ENCODE measurements around the gene RANGAP1.

Gene RANGAP1

DNA sequence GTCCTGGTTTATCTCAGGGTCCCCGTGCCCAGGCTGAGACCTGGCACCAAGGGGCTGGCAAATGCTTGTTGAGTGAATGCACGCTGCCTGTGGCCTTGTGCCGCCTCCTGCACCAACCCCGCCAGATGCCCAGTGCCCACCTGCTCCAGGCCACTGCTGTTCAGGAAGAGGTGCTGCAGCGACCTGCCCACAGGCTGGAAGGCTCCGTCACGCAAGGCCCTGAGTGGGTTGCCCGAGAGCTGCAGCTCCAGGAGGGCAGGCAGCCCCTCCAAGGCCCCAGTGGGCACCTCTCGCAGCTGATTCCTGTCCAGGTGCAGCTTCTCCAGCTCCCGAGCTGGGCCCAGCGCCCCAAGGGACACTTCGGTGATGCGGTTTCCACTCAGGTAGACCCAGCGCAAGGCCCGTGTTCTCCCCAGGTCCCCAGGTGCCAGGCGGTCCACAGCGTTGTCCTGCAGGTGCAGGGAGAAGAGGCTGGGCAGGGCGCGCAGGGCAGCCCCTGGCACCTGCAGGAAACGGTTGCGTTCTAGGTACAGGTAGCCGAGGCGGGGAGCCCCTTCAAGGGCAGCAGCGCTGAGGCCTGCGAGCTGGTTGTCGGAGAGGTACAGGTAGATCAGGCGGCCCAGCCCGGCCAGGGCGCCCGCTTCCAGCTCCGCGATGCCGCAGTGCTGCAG lies 48.8 kb downstream of the RANGAP1 start:
- DNase-seq (ENCODE audit: low spot score), result no peak

DNA sequence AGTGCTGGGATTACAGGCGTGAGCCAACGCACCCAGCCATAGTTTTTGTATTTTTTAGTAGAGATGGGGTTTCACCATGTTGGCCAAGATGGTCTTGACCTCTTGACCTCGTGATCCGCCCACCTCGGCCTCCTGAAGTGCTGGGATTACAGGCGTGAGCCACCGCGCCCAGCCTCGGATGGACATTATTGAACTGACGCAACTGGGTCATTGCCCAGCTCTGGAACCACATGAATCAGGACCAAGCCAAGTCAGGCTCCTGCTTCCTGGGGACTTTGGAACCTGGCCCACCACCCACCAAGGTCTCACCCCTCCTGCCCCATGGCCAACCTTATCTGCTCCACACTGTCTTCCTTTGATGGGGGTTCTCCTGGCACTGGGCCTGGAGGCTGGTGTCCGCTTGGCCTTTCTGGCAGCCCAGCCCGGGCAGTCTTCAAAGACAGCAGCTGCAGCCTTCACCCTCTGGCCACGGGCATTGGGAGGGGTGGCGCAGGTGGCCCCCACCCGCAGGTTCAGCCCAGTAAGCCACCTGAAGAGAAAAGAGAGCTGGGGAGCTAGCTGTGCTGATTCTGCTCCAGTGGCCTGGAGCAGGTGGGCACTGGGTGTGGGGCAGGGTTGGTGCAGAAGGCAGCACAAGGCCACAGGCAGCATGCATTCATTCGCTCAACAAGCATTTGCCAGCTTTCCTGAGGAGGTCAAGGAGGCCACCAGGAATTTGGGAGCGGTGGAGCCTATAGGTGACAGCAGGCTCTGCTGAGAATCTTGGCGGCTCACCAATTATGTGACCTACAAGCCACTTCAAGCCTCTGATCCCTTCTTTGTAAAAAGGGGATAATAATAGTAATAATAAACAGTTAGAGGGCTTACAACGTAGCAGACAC lies 50.9 kb downstream of the RANGAP1 start:
- no peak for DNase-seq (ENCODE audit: low spot score)

DNA sequence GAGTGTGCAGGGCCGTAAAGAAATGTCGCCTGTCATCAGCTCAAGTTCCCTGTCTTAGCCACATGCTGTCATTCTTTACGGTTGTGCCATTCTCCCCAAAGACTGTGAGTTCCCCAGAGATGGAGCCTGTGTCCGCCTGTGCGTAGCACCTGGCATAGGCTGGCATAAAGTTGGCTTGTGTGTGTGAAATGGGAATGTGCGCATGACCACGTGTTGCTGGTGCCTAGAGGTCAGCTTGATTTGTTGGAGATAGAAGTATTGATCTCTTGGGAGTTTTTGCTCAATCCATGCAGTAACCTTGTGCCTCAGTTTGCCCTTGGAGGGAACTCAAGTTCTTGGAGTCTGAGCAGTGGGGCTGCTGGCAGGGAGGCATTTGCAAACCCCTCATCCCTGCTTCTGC lies 54.6 kb downstream of the RANGAP1 start:
- DNase-seq (ENCODE audit: low spot score), result no peak

DNA sequence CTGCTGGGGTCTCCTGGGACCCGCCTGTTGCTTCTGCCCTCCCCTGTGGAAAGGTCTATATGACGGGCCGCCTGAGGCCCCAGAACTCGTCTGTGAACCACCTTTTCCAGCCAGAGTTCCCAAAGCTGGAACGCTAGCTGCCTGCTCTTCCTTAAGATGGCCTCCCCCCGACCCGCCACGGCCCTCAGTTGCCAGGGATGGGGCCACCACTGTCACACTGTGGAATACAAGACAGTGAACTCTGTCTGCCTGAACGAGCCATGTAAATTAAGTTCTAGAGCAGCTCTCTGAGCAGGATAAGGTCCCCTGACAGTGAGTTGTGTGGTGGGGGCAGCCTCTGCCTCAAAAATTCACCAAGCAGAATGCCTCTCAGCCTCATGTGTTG lies 55.6 kb downstream of the RANGAP1 start:
- DNase-seq (ENCODE audit: low spot score), result no peak

DNA sequence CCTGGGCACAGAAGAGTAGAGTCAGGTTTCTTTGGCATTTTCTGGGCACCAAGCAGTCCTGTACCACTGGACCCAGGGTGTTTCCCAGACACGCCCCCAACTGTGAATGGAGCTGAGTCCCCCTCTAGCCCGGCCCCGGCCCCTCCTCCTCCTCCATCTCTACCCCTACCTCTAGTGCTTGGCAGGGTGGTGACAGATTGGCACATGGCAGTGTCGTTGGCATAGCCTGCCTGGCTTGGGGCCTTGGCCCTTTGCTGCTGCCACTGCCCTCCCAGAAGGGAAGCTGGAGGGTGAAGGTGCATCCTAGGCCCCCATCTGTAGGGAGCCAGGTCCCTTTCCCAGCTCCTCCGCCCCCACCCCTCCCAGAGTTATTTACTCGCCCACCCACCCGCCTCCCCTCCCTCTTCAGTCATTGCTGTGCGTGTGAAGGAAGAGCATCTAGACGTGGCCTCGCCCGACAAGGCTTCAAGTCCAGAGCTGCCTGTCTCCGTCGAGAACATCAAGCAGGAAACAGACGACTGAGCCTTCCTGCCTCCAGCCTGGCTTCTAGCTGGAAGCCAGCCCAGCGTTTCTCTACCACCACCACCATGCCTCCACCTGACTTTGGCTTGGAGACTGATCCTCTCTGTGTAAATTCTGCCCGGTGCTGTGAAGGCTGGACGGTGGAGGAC lies 56.1 kb downstream of the RANGAP1 start:
- no peak for DNase-seq (ENCODE audit: low spot score)

DNA sequence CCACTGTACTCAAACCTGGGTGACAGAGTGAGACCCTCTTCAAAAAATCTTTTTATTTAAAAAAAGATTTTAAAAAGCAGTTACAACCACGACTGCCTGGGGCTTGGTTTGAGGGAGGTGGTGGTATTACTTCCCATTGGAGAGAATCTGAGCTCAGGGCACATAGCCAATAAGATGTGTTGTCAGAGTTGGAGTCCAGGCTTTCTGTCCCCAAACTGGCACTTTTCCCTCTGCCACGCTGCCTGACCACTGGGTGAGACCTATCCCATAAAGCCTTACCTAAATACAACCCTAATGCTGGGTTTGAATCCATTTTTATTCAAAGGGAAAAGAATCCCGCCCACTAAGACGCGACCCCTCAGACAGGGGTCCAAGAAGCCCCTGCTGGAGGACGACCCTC lies 56.8 kb downstream of the RANGAP1 start:
- no peak for DNase-seq (ENCODE audit: low spot score)

DNA sequence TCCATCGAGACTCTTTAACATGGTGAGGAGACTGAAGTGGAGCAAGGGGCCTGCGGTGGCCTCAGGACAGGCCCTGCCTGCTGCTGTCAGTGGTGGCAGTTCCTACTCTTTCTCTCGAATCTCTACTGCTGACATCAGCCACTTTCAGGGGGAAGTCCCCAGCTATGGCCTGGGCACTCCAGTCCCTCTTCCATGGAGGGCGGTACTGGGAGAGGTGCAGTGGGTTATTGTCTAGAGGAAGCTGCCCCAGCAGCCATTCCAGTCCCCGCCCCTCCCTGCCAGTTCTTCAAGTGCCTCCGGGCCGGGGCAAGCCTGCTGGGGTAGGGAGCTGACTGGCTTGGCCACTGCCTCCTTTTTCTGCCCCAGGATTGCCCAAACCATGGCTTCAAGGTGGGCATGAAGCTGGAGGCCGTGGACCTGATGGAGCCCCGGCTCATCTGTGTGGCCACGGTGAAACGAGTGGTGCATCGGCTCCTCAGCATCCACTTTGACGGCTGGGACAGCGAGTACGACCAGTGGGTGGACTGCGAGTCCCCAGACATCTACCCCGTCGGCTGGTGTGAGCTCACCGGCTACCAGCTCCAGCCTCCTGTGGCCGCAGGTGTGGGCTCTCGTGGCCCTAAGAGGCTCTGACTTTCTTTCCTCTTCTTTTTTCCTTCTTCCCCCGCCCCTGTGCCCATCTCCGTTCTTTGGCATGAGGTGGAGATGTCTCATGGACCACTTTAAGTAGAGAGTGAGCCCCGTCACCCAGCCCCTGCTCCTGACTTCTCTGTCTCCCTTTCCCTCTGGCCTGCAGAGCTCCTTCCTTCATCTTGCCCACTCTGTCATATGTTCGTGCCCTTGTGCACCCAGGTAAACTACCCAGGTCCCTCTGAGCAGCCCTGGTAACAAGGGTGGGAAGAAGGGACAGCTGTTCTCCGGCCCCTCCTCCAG lies 59.0 kb downstream of the RANGAP1 start:
- no peak for DNase-seq (ENCODE audit: low spot score)

DNA sequence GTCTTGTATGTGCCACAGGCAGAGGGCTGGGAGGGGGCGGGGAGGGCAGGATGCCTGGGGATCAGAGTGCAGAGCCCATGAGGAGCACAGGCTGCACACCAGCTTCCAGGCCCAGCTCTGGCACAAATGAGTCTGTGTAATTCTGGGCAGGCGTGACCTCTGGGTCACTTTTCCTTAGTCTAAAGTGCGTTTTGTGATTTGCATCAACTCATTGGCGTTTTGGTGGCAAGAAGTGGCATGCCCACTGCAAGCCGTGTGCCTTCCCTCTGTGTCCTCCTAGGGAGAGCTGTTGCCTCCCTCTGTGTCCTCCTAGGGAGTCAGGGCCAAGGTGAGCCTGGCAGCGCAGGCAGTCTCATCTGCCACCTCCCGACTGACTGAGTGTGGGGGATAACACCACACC lies 62.5 kb downstream of the RANGAP1 start:
- DNase-seq (ENCODE audit: low spot score), result no peak

DNA sequence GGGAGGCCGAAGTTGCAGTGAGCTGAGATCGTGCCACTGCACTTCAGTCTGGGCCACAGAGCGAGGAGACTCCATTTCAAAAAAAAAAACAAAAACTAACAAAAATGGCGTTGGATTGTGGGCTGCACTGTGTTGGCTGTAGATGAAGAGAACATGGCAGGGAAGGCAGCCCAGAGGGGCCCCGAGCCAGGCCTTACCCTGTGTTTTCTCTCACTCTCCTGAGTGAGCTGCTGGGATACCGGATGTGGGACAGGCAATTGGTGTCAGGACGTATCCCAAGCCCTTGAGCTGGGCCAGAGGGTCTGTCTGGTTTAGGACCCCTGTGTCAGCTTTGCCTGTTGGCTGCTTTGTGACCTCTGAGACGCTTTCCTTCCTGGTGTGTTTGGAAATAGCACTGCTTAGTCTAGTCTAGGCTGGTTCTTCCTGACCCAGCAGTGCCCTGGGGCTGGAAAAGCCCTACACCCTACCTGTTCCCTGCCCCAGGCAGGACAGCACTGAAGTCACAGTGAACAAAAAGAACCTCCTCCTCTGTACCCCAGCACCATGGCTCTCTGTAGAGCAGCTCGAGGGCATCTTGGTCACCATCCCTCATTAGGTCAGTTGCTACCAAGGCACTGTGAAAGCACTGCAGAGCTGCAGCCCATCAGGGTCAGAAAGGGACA lies 63.0 kb downstream of the RANGAP1 start:
- no peak for DNase-seq (ENCODE audit: low spot score)

DNA sequence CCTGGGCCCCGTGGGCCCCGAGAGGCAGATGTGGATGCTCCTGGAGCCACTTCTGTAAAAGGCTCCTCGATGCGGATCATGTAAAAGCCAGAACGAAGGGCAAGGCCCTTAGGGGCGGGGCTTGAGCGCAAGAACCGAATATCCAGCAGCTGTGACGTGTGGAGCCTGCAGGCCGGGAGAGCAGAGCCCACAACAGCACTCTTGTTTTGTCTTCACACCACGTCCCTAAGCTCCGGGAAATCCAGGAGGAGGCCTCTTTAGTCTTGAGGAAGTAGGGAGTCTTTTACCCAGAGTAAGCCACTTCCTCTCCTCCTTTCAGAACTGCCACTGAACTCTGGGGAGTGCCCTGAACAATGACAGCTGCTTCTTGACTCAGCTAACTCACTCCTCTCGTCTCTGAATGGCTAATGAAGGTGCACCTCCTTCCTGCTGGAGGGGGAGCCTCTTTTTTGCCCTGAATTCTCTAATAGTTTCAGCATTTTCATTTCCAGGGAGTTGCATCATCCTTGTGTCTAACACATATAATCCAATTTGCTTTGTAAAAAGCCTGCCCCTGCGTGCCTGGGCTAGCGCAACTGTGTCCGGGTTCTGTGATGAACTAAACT lies 68.3 kb downstream of the RANGAP1 start:
- peak; percentile 85 for DNase-seq (ENCODE audit: low spot score)

DNA sequence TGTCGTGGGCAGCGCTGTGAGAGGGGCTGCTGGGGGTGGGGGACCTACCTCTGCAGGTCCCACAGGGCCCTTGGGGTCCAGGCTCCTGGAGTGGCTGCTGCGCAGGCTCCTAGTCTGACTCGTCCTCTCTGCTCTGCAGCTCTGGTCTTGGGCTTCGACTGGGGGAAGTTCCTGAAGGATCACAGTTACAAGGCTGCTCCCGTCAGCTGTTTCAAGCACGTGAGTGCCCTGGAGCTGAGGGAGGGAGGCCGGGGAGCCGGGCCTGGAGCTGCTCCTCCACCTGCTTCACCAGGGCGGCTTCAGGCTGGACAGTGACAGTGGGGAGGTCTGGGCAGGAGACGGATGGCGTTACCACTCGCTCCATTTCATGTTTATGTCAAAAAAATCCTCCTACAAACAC lies 69.0 kb downstream of the RANGAP1 start:
- no peak for DNase-seq (ENCODE audit: low spot score)

DNA sequence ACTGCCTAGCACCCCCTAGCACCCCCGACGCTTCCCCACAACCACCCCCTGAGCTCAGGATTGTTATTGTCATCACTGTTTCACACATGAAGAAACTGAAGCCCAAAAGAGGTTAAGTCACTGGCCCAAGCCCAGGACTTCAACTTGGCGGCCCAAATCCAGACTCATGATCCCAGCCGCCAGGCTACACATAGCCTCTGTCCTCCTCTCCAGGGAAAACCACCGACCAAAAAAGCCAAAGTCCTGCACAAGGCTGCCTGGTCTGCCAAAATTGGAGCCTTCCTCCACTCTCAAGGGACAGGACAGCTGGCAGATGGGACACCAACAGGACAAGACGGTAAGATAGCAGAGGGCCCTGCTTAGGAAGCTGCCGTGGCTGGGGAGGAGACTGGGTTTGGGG lies 70.1 kb downstream of the RANGAP1 start:
- DNase-seq (ENCODE audit: low spot score), result no peak

DNA sequence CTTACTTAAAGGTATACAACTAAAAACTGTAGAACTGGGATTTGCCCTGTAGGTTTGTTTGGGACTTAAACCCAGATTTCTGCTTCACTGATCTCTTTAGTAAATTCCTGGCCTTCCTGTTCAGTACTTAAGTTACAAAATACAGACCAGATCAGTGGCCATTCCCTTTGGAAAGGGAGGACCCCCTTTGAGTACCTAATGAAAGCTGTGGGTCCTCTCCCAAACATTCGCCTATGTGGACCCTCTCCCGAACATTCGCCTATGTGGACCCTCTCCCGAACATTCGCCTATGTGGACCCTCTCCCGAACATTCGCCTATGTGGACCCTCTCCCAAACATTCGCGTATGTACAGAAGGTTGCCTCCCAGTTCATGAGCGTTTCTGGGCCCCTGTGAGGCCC lies 70.6 kb downstream of the RANGAP1 start:
- DNase-seq (ENCODE audit: low spot score), result no peak

DNA sequence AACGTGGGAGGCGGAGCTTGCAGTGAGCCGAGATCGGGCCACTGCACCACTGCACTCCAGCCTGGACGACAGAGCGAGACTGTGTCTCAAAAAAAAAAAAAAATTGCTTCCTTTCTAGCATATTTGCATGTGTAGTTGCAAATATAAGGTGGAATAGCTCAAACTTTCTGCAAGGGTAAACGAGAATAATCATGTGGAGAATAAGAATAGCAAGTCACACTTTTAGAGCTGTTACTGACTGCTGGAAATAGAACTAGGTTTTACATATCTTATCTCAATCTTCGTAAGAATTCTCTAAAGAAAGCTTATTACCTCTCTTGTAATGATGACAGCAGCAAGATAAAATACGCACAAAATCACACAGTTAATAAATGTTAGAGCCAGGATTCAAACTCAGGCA lies 79.3 kb downstream of the RANGAP1 start:
- DNase-seq (ENCODE audit: low spot score), result no peak

DNA sequence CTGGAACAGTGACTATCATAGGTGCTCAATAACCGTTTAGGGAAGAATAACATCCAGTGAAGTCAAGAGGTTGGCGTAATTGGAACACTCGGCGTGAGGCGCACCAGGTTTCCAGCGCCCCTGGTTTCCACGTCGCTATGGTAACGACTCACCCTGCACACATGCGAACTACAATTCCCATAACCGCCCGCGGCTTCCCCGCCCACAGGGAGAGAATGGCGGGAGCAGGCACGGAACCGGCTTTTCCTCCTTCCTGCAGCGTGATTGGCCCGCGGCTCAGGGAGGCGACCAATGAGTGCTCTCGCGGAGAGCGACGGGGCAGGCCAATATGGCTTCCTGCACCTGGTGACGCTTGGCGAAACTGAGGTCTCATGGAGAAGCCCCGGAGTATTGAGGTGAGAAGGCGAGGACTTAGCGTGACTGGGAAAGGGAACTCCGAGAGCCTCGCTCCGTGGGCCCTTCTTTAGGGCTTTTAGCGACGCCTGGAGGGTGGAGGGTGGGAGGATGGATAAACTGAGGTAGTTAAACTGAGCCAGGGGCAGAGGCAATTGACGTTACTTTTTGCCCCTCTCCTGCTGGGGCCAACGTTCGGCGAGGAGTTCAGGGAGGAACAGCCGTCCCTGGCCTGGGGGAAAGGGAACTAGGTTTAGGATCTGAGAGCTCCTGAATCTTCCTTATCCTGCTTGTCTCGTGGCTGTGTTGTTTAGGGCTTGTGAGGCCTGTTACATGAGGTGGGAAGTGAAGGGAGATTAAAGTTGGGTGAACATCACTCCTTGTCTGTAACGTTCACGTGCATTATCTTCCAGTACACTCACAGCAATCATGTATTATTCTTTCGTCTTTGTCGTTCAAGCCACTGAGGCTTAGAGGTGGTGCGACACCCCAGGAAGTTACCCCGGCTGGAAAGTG lies 80.7 kb downstream of the RANGAP1 start, which contains the start of gene L3MBTL2:
L3MBTL2 (plus strand) TSS at position 321 of the 909 bp plus-strand sequence; CDS start at position 372, 51 bp downstream.
- DNase-seq (ENCODE audit: low spot score), result peak; percentile 100

DNA sequence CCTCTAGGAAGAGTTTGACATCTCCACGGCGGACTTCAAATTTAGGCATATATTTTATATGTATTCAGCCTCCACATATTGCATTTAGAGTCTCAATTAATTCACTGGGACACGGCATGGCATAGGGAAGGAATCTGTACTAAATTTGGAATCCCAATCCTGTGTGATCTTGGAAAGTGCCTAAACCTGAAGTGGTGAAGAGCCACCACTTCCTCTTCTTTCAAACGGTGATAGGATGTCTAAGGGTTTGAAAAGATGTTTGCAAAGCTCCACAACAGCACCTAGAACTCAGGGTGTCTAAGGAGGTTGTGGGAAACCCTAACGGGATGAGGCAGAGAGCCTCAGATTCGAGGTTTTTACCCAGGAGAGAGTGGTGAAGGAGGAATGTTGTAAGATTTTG lies 81.9 kb downstream of the RANGAP1 start:
- no peak for DNase-seq (ENCODE audit: low spot score)

DNA sequence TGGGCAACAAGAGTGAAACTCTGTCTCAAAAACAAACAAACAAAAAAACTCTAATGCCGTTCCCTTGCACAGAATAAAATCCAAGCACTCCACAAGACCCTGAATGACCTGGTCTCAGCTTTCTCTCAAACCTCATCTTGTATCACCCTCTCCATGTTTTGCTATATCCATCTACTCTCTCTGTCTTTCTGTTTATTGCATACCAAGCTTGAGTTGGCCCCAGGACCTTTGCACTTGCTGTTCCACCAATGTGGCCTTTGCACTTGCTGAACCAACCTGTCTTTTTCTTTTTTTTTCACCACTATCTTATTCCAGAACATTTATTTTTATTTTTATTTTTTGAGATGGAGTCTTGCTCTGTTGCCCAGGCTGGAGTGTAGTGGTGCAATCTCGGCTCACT lies 82.9 kb downstream of the RANGAP1 start:
- no peak for DNase-seq (ENCODE audit: low spot score)

DNA sequence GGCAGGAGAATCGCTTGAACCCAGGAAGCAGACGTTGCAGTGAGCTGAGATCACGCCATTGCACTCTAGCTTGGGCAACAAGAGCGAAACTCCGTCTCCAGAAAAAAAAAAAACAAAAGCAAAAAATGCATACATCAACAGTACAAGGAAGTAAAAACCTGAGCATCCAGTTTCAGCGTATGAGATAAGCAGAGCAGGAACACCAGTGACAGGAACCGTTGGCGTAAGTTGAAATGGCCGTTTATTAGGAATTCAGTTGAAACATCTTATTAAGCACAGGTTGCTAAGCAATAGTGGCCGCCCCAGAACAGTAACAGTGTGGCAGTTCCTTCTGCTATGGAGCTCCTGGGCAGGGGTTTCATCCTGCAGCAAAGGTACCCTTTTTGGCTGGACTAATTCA lies 84.8 kb downstream of the RANGAP1 start:
- no peak for DNase-seq (ENCODE audit: low spot score)

DNA sequence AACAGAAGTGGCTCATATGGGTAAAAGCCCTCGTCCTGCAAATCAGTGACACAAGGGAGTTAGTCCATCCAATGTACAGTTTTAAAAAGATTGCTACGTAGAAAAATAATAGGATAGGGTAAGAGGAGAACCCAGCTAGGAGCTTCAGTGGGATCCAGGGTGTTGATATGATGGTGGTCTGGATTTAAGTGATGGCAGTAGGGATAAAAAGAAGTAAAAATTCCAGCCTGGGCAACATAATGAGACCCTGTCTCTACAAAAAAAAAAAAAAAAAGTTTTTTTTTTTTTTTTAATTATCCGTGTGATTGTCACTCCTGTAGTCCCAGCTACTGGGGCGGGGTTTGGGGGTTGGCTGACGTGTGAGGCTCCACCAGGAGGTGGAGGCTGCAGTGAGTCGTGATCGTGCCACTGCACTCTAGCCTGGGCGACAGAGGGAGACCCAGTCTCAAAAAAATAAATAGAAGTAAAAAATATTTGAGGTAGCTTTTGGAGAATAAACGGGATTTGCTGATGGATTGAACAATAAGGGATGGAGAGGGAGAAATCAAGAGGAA lies 87.9 kb downstream of the RANGAP1 start:
- no peak for DNase-seq (ENCODE audit: low spot score)
